AG10803 (cell line): Measurements from ENCODE around the gene MYO7B.

Experiments used
- DNase-seq: peaks from one replicate; pipeline ENCODE4 v3.0.0; 2010; ENCODE audit warnings: low read depth
- H3K4me3 ChIP-seq: 2 replicates; pipeline ENCODE4 v1.5.1; 2011; ENCODE audit warnings: mild to moderate bottlenecking, low read length, control low read depth
- CTCF ChIP-seq: conservative IDR thresholded peaks from 2 replicates; pipeline ENCODE4 v1.5.1; 2011; ENCODE audit warnings: mild to moderate bottlenecking, low read length, control low read depth, inconsistent platforms

MYO7B gene

GRCh38 chr2:127644066-127645025, 108.9 kb downstream of the MYO7B start:
- H3K4me3 ChIP-seq, result no peak overlapping the region
- DNase-seq, result no peak
- TF ChIP-seq CTCF, result no peak

GRCh38 chr2:127645026-127645394, 109.5 kb downstream of the MYO7B start:
- DNase-seq, result no peak
- H3K4me3 ChIP-seq, result no peak overlapping the region
- TF ChIP-seq CTCF, result no peak

- TF ChIP-seq CTCF, result no peak
- no peak within 1 kb of the TSS for H3K4me3 ChIP-seq
- DNase-seq, result no peak
Measured at GRCh38 chr2:127645395-127646291, 110.2 kb downstream of the MYO7B start, which contains the start of gene GPR17. TSS of gene GPR17 (plus strand) at chr2:127646153. CDS start at chr2:127650736, 4,583 bp downstream.

GRCh38 chr2:127646487-127647241, 111.2 kb downstream of the MYO7B start:
- no peak for TF ChIP-seq CTCF
- H3K4me3 ChIP-seq, result no peak overlapping the region
- DNase-seq, result no peak

GRCh38 chr2:127647242-127648190, 112.0 kb downstream of the MYO7B start:
- DNase-seq, result peak; percentile 46
- H3K4me3 ChIP-seq, result no peak overlapping the region
- TF ChIP-seq CTCF, result no peak

GRCh38 chr2:127648321-127648720, 112.8 kb downstream of the MYO7B start:
- H3K4me3 ChIP-seq, result no peak overlapping the region
- no peak for TF ChIP-seq CTCF
- DNase-seq, result no peak
